CMK (cell line): ENCODE data around the gene TBX2.
"Not testable (repeated sequence)": the region's sequence is repeated elsewhere in the genome, so short reads cannot be mapped to it uniquely, and the experiment has no call there.

Source experiments
- DNase-seq: peaks from one replicate; pipeline ENCODE4 v3.0.0-alpha.2; 2010; ENCODE audit warnings: low read depth

TBX2 gene

DNA sequence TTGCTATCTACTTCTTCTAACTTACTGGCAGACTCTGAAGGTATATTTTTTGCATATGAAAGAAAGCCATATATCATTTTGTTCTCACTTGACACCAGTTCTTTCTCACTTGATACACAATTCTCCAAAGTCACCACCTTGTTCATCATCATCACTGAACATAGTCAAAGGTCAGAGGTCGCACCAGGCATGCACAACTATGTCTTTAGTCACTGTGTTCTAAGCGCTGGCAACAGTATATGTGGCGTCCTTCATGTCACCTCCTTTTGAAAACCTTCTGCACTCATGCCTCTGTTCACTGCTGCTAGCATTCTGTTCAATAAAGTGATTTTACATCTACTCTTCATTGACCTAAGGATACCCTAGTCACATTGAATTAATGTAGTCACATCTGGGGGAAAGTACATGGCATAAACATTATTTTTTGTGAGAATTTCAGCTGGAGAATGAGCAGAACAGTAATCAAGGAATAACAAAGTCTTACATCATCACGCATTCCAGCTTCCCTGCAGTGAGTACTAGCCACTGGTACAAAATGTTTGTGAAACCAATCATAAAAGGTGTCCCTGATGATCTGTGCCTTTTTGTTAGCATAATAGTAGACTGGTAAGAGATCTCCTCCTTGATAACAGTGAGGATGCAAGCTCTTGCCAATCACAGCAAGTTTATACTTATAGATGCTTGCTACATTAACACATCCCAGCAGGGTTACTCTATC lies 32.1 kb downstream of the TBX2 start:
- DNase-seq = no peak

DNA sequence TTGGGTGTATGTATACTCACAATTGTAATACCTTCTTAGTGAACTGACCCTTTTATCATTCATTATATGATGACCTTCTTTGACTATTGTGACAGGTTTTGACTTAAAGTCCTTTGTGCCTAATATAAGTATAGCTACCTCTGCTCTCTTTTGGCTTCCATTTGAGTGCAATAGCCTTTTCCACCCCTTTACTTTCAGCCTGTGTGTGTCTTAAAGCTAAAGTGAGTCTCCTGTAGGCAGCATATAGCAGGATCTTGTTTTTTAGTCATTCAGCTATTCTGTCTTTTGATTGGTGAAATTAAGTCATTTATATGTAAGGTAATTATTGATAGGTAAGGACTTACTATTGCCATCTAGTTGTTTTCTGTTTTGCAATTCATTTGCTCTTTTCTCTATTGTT lies 36.6 kb downstream of the TBX2 start:
- DNase-seq = no peak

DNA sequence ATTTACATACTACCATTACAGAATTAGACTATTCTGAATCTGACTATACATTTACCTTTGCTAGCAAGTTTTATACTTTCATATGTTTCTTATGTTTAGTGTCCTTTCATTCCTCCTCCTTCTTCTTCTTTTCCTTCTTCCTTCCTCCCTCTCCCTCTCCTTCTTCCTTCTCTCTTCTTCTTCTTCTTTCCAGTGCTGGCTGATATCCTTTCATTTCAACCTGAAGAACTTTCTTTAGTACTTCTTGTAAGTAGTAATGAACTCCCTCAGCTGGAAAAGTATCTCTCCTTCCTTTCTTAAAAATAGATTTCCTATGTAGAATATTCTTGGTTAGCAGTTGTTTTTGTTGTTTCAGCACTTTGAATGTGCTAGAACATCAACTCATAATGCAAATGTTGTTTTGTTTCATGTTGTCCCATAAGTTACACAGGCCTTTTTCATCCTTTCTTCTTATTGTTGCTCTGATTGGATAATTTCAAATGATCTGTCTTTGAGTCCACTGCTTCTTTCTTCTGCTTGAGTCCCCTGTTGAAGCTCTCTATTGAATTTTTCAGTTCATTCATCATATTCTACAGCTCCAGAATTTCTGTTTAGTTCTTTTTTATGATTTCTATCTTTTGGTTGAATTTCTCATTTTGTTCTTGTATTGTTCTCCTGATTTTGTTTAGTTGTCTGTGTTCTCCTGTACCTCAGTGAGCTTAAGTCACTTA lies 37.5 kb downstream of the TBX2 start:
- no peak for DNase-seq

- DNase-seq = no peak
Observed at GRCh38 chr17:61440697-61441096, 41.1 kb downstream of the TBX2 start.

GRCh38 chr17:61441507-61441906 lies 41.9 kb downstream of the TBX2 start:
- not testable (repeated sequence) for DNase-seq

DNA sequence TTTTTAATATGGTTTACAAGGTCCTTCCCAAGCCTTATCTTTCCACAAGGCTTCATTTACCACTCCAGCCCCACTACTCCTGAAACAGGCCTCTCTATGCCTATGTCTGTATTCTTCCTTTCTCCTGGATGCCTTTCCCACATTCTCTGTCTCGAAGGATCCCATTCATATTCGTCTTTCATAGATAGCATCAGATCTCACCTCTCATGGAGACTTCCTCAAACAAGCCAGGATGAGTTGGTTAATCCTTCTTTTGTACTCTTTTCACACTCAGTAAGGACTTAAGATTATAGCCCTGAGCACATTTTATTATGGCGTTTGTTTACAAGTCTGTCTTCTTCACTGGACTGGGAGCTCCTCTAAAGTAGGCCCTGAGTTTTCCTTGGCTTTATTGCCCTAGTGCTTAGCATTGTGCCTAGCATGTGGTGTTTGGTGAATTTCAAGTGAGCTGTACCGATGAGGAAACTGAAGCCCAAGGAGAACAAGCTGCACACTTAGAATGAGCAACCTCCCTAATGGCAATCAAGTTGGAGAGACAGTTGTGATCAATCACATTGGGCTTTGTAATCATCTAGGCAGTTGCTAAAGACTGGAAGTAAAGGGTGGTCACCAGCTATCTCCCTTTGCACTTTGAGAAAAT lies 42.6 kb downstream of the TBX2 start:
- DNase-seq = no peak

DNA sequence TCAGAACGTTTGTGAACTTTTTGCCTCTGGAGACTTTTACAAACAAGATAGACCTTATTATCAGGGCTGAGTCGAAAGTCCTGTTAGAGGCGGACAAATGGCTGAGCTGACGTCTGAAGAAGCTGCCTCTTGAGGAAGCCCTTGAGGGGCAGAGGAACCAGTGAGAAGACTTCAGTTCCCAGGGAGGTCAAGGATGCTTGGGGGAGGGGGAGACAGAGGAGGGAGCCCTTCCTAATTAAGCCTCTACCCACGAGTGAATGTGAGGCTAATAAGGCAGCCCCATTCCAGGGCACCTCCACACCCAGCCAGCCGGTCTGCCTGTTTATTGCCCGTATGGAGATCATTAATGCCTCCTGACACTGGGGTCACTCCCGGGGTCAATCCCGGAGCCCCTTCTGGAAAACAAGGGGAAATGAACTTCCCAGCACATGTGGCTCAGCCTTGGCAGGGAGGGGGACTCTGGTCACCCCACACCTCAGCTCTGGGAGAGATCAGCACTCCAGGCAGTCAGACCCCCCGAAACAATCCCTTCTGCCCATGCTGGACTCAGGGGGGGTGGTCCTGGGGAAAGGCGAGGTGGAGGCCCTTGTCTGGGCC lies 43.3 kb downstream of the TBX2 start:
- DNase-seq = no peak

- no peak for DNase-seq
Observed at GRCh38 chr17:61443475-61443882, 43.8 kb downstream of the TBX2 start.

DNA sequence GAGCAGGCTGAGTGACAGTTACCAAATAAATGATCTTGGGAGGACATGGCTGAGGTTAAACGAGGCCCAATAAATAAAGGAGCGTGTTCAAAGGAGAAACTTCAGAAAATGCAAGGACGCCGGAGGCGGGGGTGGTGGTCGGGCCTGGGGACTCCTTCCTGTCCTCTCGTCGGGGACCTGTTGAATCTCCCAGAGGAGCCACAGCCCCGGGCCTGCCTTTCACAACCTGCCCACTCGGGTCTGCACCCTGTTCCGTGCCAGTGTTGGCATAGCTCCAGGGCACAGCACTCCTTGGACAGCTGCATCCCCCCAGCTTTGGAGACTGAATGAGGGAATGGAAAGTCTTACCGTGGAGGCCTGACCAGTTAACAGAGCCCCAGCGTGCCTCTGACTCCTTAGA lies 44.4 kb downstream of the TBX2 start:
- DNase-seq = no peak

DNA sequence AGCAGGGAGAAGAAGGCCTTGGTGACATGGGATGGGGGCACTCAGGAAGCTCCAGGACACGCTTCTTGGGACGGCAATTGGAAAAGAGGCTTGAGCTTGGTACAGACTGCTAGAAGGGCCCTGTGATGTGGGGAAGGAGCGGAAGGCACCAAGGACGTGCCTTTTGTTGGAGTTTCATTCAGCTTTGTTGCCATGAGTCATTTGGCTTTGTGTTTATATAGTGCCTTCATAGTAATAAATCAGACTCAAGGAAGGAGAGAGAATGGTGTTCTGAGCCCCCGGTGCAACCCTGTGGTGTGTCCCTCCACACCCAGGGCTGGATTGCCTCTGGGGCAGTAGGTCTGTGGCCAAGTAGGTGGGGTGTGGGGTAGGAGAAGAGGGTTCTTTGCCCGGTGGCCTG lies 45.2 kb downstream of the TBX2 start:
- no peak for DNase-seq

GRCh38 chr17:61447358-61447757 lies 47.7 kb downstream of the TBX2 start:
- DNase-seq = no peak

GRCh38 chr17:61448042-61448441 lies 48.4 kb downstream of the TBX2 start:
- DNase-seq = no peak

GRCh38 chr17:61449140-61449539 lies 49.5 kb downstream of the TBX2 start:
- not testable (repeated sequence) for DNase-seq

DNA sequence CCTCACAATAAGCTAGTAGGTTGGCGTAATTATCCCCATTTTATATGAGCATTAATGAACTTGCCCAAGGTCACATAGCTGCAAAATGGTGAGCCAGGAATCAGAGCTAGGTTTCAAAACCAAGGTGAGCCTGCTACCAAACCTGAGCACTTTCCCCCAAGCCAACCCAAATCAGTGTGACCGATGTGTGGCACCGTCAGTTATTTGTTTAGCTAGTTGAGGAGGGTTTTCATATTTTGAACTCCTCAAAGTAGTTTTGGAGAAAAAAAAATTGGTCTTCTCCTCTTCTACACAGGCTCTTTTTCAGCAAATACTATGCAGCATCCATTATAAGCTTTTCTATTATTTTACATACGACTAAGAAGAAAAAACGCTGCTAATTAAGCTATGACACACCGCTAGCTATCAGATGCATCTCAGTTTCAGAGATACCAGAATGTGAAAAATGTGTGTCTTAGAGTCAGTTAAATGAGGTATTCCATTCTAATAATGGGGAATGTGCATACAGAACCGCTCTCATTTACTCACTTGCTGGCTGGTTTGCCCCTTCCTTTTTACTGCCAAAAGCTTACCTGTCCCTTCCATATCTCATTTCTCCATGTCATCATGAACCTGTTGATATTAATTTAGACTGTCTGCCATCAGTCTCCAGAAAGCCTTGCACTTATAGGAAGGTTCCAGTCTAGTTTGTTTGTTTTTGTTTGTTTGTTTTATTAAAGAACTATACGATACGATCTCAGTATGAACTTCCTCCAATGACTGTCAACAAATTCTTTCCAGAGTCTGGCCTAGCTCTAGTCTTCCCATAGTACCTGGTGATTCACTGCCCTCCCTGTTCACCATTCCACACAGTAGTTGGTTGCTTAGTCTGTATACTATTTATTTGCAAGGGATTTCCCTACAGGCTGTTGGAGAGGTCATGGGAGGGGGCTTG lies 50.3 kb downstream of the TBX2 start:
- DNase-seq = no peak

DNA sequence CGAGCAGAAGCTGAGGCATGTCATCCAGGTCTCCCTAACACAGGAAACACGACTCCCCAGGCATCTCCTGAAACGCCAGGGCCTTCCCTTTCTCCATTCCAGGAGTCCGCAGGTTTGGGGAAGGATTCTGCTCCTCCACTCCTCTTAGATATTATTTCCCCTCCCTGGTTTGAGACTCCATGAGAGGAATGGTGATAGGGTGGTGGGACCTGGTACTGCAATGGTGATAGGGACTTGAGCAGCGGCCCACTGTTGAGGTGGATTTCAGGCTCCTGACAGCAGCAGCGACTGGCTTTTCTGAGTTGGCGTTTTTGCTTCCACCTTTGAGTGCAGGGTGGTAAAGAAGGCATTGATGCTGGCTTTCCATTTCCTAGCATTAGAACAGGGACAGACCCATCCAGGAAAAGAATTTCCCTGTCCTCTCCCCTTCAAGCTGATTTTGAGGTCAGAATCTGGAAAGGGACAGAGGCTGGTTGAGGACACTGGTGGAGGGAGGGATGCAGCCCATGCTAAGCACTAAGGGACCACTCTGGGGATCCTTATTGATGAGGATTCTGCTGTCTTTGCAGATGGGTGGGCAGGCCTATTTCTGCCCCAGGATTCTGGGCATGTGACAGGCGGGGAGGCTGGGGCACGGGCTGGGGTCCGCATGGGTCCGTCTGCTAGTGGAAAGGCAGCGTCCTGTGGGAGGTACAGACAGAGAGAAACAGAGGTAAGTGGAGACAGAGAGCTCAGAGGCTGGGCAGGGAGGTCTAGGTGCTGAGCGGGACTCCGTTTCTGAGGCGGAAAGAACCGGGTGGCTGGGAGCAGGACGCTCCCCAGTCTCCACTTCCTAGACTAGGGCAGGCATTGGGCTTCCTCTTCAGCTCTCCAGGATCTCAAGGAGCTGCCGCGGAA lies 51.2 kb downstream of the TBX2 start:
- DNase-seq = no peak

DNA sequence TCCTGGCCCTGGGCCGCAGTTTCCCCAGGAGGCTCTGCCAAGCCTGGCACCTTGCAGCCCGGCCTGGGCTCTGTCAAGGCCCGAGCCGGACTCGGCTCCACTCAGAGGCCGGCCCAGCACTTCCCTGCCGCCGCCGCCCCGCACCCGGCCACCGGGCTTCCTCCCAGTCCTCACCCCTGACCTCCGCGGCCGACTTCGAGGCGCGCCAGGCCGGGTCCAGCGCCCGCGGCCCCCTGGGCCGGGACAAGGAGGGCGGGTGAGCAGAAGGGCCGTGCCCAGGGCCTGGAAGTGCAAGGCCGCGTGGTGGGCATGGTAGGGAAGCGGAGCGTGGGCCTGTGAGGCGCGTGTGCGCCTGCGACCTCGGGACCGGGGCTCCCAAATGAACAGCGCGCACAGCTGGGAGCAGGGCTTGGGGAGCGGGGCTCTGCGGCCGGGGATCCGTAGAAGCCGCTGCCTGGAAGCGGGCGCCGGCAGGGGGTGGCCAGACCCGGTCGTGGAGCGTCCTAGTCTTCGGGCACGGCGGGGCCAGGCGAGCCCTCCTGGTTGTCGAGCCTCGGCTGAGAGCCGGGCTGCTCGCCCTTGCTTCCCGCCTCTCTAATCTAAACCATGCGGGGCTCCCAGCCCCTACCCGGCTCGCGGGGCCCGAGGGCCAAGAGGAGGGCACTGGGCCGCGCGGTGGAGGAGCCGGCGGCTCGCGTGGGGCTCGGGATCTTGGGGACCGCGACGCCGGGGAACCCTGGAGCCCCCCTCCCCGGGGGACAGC lies 52.1 kb downstream of the TBX2 start:
- no peak for DNase-seq

DNA sequence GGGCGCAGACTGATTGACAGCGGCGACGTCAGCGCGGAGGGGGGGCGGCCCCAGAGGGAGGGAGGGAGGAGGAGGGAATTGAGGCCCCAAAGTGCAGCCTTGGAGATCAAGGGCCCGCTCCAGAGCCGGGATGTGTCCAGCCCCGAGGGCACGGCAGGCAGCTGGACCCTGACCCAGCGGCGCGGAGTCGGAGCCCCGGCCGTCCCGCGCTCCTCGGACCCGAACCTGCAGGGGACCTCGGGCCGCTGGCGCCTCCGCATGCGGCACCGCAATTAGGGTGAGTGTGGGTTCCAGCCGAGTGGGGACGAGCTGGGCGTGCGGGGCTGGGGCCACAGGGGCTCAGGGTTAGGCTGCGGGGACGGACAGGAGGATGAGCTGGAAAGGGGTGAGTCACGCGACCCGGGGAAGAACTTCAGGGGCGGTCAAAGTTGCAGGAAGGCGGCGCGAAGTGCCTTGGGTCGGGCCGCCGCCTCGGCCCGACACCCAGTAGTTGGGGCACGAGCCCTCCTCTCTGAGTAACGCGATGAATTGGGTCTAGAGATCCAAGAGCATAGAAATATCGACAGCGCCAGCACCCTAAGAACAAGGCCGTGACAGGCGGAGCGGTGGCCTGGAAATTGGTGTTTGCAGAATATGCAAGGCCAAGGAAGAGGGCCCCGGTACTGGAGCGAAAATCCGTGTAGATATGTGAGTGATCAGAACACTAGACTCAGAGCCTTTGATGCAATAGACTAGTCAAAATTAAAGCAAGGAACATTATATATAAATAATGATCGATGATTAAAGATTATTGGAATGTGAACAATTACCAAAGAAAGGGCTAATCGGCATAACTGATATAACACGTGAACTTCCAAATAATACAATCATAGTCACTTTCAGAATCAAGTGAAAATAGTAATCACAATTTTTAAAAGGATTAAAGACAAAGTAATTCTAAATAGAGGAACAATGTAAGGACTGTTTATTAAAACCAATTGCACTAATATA lies 53.0 kb downstream of the TBX2 start, which contains the start of gene TBX4:
TSS of gene TBX4 (plus strand) at position 122 of the 990 bp plus-strand sequence. CDS start 4,069 bp downstream, outside the sequence.
- no peak for DNase-seq

DNA sequence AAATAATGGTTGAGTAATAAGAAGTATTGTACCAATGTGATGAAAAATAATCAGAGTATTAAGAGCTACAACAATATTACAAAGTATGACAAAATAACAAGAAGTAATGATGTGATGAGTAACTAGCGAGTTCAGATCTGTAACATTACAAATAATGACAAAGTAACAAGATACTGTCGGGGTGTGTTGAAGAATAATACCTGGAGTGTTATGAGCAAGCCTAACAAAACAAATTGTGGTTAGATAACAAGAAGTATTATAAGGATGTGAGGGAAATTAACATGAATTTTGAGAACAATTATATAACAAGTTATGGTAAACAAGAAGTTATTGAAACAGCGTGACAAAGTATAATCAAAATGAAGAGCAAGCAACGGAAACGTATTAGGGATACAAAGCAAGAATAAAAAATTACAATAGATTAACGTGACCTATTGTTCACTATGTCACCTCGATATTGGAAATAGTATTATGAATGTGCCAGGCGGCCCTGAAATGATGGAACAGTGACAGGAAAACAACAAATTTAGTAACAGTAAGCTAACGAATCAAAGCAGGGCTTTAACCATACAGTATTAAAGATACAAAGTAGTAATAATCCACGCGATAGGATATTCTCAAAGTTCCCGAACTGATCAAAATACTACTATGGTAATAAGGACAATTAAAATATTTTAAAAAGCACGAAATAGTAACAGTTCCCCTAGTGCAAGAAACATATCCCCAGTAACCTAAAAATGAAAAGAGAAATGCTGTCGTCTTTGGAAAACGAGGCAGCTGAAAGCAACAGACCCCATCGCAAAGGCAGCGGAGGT lies 54.1 kb downstream of the TBX2 start:
- no peak for DNase-seq
